GM23338 (cell line): ENCODE data around the gene S100A7A. TPM values are rescaled to one million over a fixed set of nuclear protein-coding genes. Genes with fewer than 3 reads are reported as not detected.

Experiments used
- ATAC-seq: fragments of 200-7000 bp; cut with Tn5 transposase; 3 replicates; pipeline ENCODE4 v1.9.1; 2020
- DNase-seq: peaks from one replicate; pipeline ENCODE4 v3.0.0-alpha.2; 2015; ENCODE audit warnings: low spot score
- H2AFZ ChIP-seq: fragments of 200-600 bp; sonication (generic); 2 replicates; pipeline ENCODE4 v1.8.0; 2016; ENCODE audit warnings: antibody characterized with exemption, mild to moderate bottlenecking, moderate library complexity
- H3F3A ChIP-seq: fragments of 200-600 bp; sonication (generic); replicated peaks from 2 replicates; pipeline ENCODE4 v1.8.0; 2017; ENCODE audit warnings: antibody characterized with exemption, mixed run types, low read depth
- H3K27ac ChIP-seq: fragments of 200-600 bp; sonication (generic); 2 replicates; pipeline ENCODE4 v1.6.1; 2016; ENCODE audit warnings: low read depth
- H3K27me3 ChIP-seq: fragments of 200-600 bp; sonication (generic); 2 replicates; pipeline ENCODE4 v1.8.0; 2016; ENCODE audit warnings: mild to moderate bottlenecking, mixed run types, moderate library complexity; ENCODE audit not compliant: insufficient read depth
- H3K36me3 ChIP-seq: fragments of 200-600 bp; sonication (generic); 2 replicates; pipeline ENCODE4 v1.8.0; 2016; ENCODE audit warnings: mild to moderate bottlenecking; ENCODE audit not compliant: insufficient read depth
- H3K4me1 ChIP-seq: fragments of 200-600 bp; sonication (generic); 2 replicates; pipeline ENCODE4 v1.8.0; 2016; ENCODE audit warnings: mild to moderate bottlenecking, moderate library complexity; ENCODE audit not compliant: insufficient read depth
- H3K4me2 ChIP-seq: fragments of 200-600 bp; sonication (generic); 2 replicates; pipeline ENCODE4 v1.7.1; 2017; ENCODE audit warnings: mixed run types
- H3K4me3 ChIP-seq: fragments of 200-600 bp; sonication (generic); 2 replicates; pipeline ENCODE4 v1.6.1; 2016; ENCODE audit warnings: mixed run types
- H3K79me2 ChIP-seq: fragments of 200-600 bp; sonication (generic); replicated peaks from 2 replicates; pipeline ENCODE4 v1.8.0; 2017; ENCODE audit warnings: mild to moderate bottlenecking; ENCODE audit not compliant: insufficient read depth
- H3K9me2 ChIP-seq: fragments of 200-600 bp; sonication (generic); 2 replicates; pipeline ENCODE4 v1.8.0; 2017; ENCODE audit not compliant: insufficient read depth
- H4K20me1 ChIP-seq: fragments of 200-600 bp; sonication (generic); replicated peaks from 2 replicates; pipeline ENCODE4 v1.8.0; 2017; ENCODE audit warnings: mild to moderate bottlenecking; ENCODE audit not compliant: insufficient read depth
- H3K27ac Mint-ChIP-seq: 2 replicates; pipeline ENCODE4 v1.8.0; 2020; ENCODE audit warnings: inconsistent platforms, mild to moderate bottlenecking, moderate library complexity, mixed read lengths
- H3K27me3 Mint-ChIP-seq: 3 replicates; pipeline ENCODE4 v1.8.0; 2022; ENCODE audit warnings: low read depth, mild to moderate bottlenecking, moderate library complexity, mixed read lengths, inconsistent platforms; ENCODE audit not compliant: insufficient read depth, poor library complexity
- H3K36me3 Mint-ChIP-seq: 3 replicates; pipeline ENCODE4 v1.8.0; 2021; ENCODE audit warnings: low read depth, mild to moderate bottlenecking, inconsistent platforms, moderate library complexity, mixed read lengths
- H3K4me1 Mint-ChIP-seq: 3 replicates; pipeline ENCODE4 v1.8.0; 2020; ENCODE audit warnings: mild to moderate bottlenecking, inconsistent platforms, mixed read lengths
- H3K4me3 Mint-ChIP-seq: 3 replicates; pipeline ENCODE4 v1.8.0; 2021; ENCODE audit warnings: moderate library complexity, mild to moderate bottlenecking, inconsistent platforms, mixed read lengths
- H3K9me3 Mint-ChIP-seq: 3 replicates; pipeline ENCODE4 v1.8.0; 2020; ENCODE audit warnings: moderate library complexity, mild to moderate bottlenecking, inconsistent platforms, mixed read lengths
- CREB1 ChIP-seq: fragments of 250-450 bp; sonication (Bioruptor Pico); IDR thresholded peaks from 2 replicates; pipeline ENCODE4 v1.5.0; 2020; ENCODE audit warnings: low read depth, mild to moderate bottlenecking, moderate library complexity
- EZH2 ChIP-seq: fragments of 200-600 bp; sonication (generic); IDR thresholded peaks from one replicate; pipeline ENCODE4 v1.8.0; 2017; ENCODE audit warnings: antibody characterized with exemption, mild to moderate bottlenecking, low read depth; ENCODE audit not compliant: unreplicated experiment
- EZH2phosphoT487 ChIP-seq: fragments of 200-600 bp; sonication (generic); IDR thresholded peaks from one replicate; pipeline ENCODE4 v1.8.1; 2018; ENCODE audit warnings: antibody characterized with exemption; ENCODE audit not compliant: unreplicated experiment
- JUNB ChIP-seq: IDR thresholded peaks from one replicate; pipeline ENCODE4 v1.6.1; 2016; ENCODE audit warnings: antibody characterized with exemption; ENCODE audit not compliant: unreplicated experiment
- NANOG ChIP-seq: IDR thresholded peaks from 2 replicates; pipeline ENCODE4 v1.6.1; 2016; ENCODE audit warnings: antibody characterized with exemption, borderline replicate concordance
- POLR2AphosphoS5 ChIP-seq: IDR thresholded peaks from 2 replicates; pipeline ENCODE4 v1.6.1; 2016; ENCODE audit warnings: antibody characterized with exemption, low read depth
- STAT1 ChIP-seq: IDR thresholded peaks from one replicate; pipeline ENCODE4 v1.6.1; 2016; ENCODE audit warnings: antibody characterized with exemption; ENCODE audit not compliant: unreplicated experiment
- ZNF331 ChIP-seq: fragments of 250-450 bp; sonication (Bioruptor Pico); IDR thresholded peaks from 2 replicates; pipeline ENCODE4 v1.5.0; 2020; ENCODE audit warnings: low read depth, mild to moderate bottlenecking, moderate library complexity
- polyA plus RNA-seq: library from polyadenylated mRNA; unstranded; fragments of >200 nt; fragmentation: Nextera tagmentation; extraction: Ambion mirVana; gene quantifications from 2 replicates; pipeline ENCODE4 v1.2.1, GENCODE V29; 2016
- total RNA-seq: library from RNA; depleted of rRNA; stranded (reverse); fragments of >200 nt; shearing (Covaris generic); gene quantifications from 2 replicates; pipeline ENCODE4 v1.2.3, GENCODE V29; 2014
- TF ChIP-seq, protein P1 (sequence below): IDR thresholded peaks from one replicate; pipeline ENCODE4 v1.6.1; 2018; ENCODE audit warnings: antibody characterized with exemption; ENCODE audit not compliant: unreplicated experiment
- TF ChIP-seq, protein P2 (sequence below), 2 experiments: fragments of 200-600 bp in 1 of 2; sonication (generic) in 1 of 2; conservative IDR thresholded peaks; 2 replicates each; pipeline versions ENCODE4 v1.5.1 to v1.6.1; 2016 to 2017; ENCODE audit warnings: antibody characterized with exemption in 2 of 2, low read depth in 2 of 2, mild to moderate bottlenecking in 2 of 2, moderate library complexity in 1 of 2

Gene S100A7A
- total and polyA plus RNA-seq, 2 experiments from 2014 or later, result not detected

DNA sequence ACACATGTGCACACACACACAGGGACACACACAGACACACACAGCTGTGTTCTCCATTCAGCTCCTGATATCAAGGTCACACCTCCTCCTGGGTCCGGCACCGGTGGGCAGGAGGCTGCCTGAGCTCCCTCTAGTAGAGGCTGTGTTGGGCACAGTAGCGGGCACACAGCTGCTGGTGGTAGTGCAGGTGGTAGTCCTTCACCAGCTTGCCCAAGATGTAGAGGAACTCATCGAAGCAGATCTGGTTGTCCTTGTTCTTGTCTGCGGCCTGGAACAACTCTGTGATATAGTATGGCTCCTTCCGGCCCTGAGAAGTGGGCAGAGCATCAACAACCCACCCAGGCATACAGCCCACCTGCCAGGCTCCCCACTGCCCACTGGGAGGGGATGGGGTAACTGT is 19.9 kb upstream of the S100A7A start (continued):
- TF ChIP-seq CREB1 (no peak), EZH2phosphoT487 (no peak), EZH2 (no peak), POLR2AphosphoS5 (no peak), STAT1 (no peak), NANOG (no peak)
- TF ChIP-seq, protein P1, sequence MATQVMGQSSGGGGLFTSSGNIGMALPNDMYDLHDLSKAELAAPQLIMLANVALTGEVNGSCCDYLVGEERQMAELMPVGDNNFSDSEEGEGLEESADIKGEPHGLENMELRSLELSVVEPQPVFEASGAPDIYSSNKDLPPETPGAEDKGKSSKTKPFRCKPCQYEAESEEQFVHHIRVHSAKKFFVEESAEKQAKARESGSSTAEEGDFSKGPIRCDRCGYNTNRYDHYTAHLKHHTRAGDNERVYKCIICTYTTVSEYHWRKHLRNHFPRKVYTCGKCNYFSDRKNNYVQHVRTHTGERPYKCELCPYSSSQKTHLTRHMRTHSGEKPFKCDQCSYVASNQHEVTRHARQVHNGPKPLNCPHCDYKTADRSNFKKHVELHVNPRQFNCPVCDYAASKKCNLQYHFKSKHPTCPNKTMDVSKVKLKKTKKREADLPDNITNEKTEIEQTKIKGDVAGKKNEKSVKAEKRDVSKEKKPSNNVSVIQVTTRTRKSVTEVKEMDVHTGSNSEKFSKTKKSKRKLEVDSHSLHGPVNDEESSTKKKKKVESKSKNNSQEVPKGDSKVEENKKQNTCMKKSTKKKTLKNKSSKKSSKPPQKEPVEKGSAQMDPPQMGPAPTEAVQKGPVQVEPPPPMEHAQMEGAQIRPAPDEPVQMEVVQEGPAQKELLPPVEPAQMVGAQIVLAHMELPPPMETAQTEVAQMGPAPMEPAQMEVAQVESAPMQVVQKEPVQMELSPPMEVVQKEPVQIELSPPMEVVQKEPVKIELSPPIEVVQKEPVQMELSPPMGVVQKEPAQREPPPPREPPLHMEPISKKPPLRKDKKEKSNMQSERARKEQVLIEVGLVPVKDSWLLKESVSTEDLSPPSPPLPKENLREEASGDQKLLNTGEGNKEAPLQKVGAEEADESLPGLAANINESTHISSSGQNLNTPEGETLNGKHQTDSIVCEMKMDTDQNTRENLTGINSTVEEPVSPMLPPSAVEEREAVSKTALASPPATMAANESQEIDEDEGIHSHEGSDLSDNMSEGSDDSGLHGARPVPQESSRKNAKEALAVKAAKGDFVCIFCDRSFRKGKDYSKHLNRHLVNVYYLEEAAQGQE, result no peak
- TF ChIP-seq, protein P2, sequence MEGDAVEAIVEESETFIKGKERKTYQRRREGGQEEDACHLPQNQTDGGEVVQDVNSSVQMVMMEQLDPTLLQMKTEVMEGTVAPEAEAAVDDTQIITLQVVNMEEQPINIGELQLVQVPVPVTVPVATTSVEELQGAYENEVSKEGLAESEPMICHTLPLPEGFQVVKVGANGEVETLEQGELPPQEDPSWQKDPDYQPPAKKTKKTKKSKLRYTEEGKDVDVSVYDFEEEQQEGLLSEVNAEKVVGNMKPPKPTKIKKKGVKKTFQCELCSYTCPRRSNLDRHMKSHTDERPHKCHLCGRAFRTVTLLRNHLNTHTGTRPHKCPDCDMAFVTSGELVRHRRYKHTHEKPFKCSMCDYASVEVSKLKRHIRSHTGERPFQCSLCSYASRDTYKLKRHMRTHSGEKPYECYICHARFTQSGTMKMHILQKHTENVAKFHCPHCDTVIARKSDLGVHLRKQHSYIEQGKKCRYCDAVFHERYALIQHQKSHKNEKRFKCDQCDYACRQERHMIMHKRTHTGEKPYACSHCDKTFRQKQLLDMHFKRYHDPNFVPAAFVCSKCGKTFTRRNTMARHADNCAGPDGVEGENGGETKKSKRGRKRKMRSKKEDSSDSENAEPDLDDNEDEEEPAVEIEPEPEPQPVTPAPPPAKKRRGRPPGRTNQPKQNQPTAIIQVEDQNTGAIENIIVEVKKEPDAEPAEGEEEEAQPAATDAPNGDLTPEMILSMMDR (conservative IDR thresholded peaks at IDR 0.05; ENCODE audit: low read depth in 2 of 2), result no peak

DNA sequence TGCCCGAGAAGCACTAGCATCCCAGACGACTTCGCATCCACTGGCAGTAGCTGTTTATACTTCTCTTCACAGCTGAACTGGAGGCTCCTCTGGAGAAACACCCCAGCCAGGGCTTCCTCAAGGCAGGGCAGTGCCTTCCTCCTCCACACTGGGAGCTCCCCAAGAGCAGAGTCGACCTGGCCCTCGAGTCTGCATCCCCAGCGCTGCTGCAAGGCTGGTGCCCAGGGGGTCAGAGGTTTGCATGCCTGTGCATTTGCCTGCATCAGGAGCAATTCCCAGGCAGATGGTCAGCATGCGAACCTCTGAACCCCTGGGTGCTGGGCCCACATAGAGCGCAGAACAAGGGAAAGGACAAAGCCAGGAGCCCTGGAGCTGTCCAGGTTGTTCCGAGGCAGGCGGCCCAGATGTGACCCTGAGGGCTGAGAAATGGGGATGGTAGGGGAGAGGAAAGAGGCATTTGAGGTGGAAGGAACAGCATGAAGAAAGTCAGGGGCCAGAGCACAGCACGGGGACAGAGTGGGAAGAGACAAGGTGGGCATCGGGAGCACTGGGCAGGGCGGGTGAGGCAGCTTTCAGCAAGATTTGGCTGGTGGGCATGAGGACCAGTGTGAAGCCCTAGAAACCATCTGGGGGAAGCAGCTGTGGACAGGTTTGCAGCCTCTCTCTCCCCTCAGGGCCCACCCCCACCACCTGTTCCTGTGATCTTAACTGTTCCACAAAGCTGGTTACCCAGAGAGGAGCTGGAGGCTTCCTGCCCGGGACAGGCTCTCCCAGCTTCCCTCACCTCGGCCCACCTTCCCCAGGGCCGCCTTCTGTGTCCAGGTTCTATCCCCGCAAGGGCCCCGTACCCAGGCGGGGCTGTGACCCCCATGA is 19.0 kb upstream of the S100A7A start:
- Mint-ChIP-seq H3K4me3 (no peak overlapping the region), H3K27me3 (peaks cover 7% of the 10 kb centered on the region), H3K27ac (no peak overlapping the region), H3K9me3 (no peaks in the 10 kb centered on the region), H3K36me3 (no peaks in the 10 kb centered on the region), H3K4me1 (peaks cover 7% of the 10 kb centered on the region; the same call in 2 of the 3 replicates)
- ATAC-seq (no peak), DNase-seq (no peak)
- Histone ChIP-seq H3K79me2 (no peaks in the 10 kb centered on the region), H3K27ac (no peak overlapping the region), H3K36me3 (no peaks in the 10 kb centered on the region), H3K4me1 (no peaks in the 10 kb centered on the region), H4K20me1 (no peaks in the 10 kb centered on the region), H3K4me3 (no peak overlapping the region), H3K9me2 (no peaks in the 10 kb centered on the region), H3F3A (no peaks in the 10 kb centered on the region), H3K27me3 (no peaks in the 10 kb centered on the region), H3K4me2 (no peak overlapping the region), H2AFZ (no peak overlapping the region)
- TF ChIP-seq ZNF331 (CRISPR knock-in tag), result no peak
- TF ChIP-seq EZH2, result no peak
- TF ChIP-seq, protein P2 (conservative IDR thresholded peaks at IDR 0.05; ENCODE audit: low read depth in 2 of 2), result no peak
- TF ChIP-seq, protein P1, result no peak
- TF ChIP-seq JUNB, result no peak
